ENCODE data around the gene SNX19.

SNX19 gene

GRCh38 chr11:130906616-130907015, 9.7 kb downstream of the SNX19 start:
- DNase-seq, result no peak

GRCh38 chr11:130905512-130905911, 10.8 kb downstream of the SNX19 start:
- no peak for DNase-seq

- peak; percentile 3 to 13 for DNase-seq
Measured at GRCh38 chr11:130904380-130904779, 11.9 kb downstream of the SNX19 start.

DNA sequence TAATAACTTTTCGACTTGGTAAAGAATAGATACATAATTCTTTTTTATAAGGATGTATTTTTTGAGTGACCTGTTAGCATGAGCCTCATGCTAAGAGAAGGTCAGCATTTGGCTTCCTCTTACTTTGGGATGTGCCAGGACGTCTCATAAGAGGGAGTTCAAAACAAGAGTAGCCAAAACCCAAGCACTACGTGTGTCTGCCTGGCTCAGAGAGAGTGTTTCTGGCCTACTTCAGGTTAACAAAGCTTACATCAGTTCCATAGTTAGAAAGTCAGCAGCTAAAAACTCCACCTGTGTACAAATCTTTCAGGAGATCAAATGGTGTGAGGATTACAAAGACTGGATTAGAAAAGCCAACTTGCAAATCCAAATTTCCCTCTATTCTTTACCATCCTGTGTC, 13.9 kb downstream of the SNX19 start:
- DNase-seq, result no peak

GRCh38 chr11:130899106-130899505, 17.2 kb downstream of the SNX19 start:
- DNase-seq, result no peak

- no peak for DNase-seq
Measured at GRCh38 chr11:130897262-130898182, 18.8 kb downstream of the SNX19 start.

DNA sequence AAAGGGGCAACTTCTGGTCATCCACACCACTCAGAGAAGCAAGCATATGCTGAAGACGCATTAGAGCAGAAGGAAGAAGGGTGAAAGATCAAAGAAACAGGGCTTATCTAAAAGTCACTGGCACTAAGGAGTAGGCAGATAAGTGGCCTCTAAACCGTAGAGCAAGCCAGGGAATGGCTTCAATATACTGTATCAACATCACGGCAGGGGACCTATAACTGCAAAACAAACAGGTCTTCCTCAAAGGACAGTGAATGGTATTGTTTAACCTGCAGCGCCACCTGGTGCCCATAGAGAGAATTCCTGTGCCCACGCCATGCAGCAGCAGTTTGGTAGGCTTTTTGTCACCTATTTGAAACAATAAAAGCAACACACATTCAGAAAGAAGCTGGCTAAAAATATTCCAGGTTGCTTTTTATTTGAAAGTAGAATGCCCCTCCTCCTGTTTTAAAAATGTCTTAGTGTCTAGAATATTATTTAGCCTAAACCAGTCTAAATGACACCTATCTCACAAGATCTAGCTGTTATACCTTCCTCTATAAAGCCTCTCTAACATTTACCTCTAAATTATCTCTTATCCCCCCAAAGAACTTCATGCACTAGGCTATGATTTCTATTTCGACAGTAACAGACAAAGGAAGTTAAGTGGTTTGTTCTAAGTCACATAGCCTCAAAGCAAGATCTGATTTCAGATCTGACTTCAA, 21.8 kb downstream of the SNX19 start:
- DNase-seq, result peak; percentile 57 to 62

DNA sequence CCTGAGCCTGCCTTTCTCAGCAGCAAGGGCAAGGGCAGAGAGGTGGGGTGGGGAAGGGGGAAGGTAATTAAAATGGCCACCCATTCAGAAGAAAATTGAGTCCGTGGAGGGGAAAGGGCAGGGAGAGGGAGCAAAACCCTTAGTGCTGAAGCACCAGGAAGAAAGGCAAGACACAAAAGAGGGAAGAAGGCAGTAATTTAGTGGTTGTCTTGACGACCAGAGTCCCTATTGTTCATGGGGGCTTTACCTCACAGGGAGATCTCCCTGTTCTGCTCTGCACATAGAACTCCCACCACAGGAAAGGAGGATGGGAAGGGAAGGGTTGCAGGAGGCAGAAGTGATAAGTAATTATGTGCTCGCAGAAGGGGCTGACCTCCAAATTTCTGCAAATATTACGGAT, 23.4 kb downstream of the SNX19 start:
- no peak for DNase-seq

- DNase-seq, result no peak
Measured at GRCh38 chr11:130891326-130891725, 25.0 kb downstream of the SNX19 start.

GRCh38 chr11:130890039-130890745, 26.1 kb downstream of the SNX19 start:
- DNase-seq, result no peak

- no peak for DNase-seq
Measured at GRCh38 chr11:130888790-130889189, 27.5 kb downstream of the SNX19 start.

- DNase-seq, result no peak
Measured at GRCh38 chr11:130886704-130887103, 29.6 kb downstream of the SNX19 start.

DNA sequence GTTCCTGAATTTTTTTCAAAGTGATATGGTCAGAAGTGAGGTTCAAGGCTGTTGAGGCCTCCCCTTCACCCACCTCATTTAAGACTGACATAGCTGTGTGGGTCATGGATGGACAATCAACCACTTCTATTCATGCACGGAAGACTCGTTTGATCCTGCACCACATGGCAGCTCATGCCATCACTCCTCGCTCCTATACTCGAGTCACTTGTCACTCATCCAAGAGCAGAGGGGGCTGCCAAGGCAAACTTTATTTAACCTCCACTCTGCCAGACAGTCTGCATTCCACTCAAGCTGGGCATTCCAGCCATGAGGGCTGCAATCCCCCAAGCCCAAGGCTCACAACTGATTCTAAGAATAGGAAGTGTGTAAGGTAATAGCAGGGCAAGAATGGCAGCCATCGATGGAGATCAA, 34.1 kb downstream of the SNX19 start:
- DNase-seq, result no peak

GRCh38 chr11:130881475-130882137, 34.7 kb downstream of the SNX19 start:
- DNase-seq, result no peak

GRCh38 chr11:130879836-130880235, 36.4 kb downstream of the SNX19 start:
- no peak for DNase-seq

GRCh38 chr11:130876931-130877915, 39.1 kb downstream of the SNX19 start:
- no peak for DNase-seq

GRCh38 chr11:130876100-130876499, 40.2 kb downstream of the SNX19 start:
- no peak for DNase-seq

DNA sequence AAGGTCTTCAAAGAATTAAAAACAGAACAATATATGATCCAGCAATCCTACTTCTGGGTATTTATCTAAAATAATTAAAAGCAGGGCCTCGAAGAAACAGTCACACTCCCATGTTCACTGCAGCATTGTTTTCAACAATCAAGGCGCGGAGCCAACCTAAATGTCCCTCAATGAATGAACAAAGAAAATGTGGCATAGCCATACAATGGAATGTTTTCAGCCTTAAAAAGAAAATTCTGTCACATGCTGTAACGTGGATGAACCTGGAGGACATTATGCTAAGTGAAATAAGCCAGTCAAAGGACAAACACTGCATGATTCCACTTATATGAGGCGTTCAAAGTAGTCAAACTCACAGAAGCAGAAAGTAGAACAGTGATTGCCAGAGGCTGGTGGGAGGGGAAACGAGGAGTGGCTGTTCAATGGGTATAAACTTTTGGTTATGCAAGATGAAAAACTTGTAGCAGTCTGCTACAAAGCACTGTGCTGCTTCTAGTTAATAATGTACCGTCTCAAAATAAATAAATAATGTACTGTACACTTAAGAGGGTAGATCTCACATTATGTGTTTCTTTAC, 41.2 kb downstream of the SNX19 start:
- DNase-seq, result no peak

GRCh38 chr11:130874396-130874795, 41.9 kb downstream of the SNX19 start:
- DNase-seq, result no peak

DNA sequence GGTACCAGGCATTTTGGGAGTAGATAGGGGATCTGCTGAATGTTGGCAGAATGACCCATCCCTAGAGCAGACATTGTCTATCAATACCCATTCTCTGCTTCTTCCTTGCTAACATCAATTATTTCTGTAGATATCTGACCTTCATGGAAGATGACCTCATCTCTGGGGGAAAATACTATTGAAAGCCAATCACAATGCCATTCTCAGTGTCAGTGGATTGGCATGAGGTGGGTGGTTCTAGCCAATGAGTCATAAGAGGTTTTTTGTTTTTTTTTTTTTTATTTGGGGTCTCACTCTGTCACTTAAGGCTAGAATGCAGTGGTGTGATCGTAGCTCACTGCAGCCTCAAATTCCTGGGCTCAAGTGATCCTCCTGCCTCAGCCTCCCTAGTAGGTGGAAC, 42.5 kb downstream of the SNX19 start:
- no peak for DNase-seq

- DNase-seq, result no peak
Measured at GRCh38 chr11:130872981-130873380, 43.3 kb downstream of the SNX19 start.

All from AML-193 (cell line).